ENCODE data around the gene UPK3BL2.
"Not testable (repeated sequence)": the region's sequence is repeated elsewhere in the genome, so short reads cannot be mapped to it uniquely, and the experiment has no call there.

GRCh38 chr7:102497308-102497707 lies 46.2 kb downstream of the UPK3BL2 start:
- TF ChIP-seq CTCF (conservative IDR thresholded peaks at IDR 0.05; ENCODE audit: low read length); EZH2phosphoT487 (IDR thresholded peaks at IDR 0.05; ENCODE audit: borderline replicate concordance): not testable (repeated sequence)

Measured in Loucy (cell line).